Measurements from ENCODE around the gene RNF144A.

- TF ChIP-seq CTCF (IDR thresholded peaks at IDR 0.05), result no peak
- no peak for TF ChIP-seq POLR2AphosphoS5 (IDR thresholded peaks at IDR 0.05)
- TF ChIP-seq EP300 (IDR thresholded peaks at IDR 0.05), result no peak
- TF ChIP-seq POLR2A (IDR thresholded peaks at IDR 0.05), result no peak
These were observed 35.7 kb upstream of the RNF144A start for GRCh38 chr2:6881516-6881915.
